ENCODE measurements around the gene ATP11A. TPM values are rescaled to one million over a fixed set of nuclear protein-coding genes. Genes with fewer than 3 reads are reported as not detected.
A peak's percentile ranks its signal among the peaks of the same experiment; 100 is the strongest.

Gene ATP11A
- total and polyA plus RNA-seq, 8 donors: 271 to 502 (median 458) TPM

- H3K36me3 ChIP-seq: peaks cover 0 to 48% of the 10 kb centered on the region in 2 donors
- ATAC-seq (peak; percentile 76), DNase-seq (peak; percentile 78 to 93 (median 84))
- intact Hi-C loops (cut with DNase I): no loop called here
- peaks cover 0 to 9% of the 10 kb centered on the region in 2 donors for H3K4me1 ChIP-seq
- H3K9me3 ChIP-seq: no peaks in the 10 kb centered on the region
- no peak for TF ChIP-seq CTCF (IDR thresholded peaks at IDR 0.05)
- H3K27ac ChIP-seq: no peak overlapping the region
- H3K27me3 ChIP-seq: no peaks in the 10 kb centered on the region
- no peak overlapping the region for H3K4me3 ChIP-seq
Observed at GRCh38 chr13:112885782-112886268, 196.0 kb downstream of the ATP11A start.

GRCh38 chr13:112887151-112887550 lies 197.3 kb downstream of the ATP11A start:
- peaks cover 0 to 9% of the 10 kb centered on the region in 2 donors for H3K4me1 ChIP-seq

GRCh38 chr13:112887557-112887991 lies 197.7 kb downstream of the ATP11A start:
- no peak for ATAC-seq
- H3K36me3 ChIP-seq: peaks cover 0 to 30% of the 10 kb centered on the region in 2 donors
- H3K9me3 ChIP-seq: no peaks in the 10 kb centered on the region
- peaks cover 0 to 12% of the 10 kb centered on the region in 2 donors for H3K4me1 ChIP-seq
- TF ChIP-seq CTCF (IDR thresholded peaks at IDR 0.05): no peak
- H3K27ac ChIP-seq: no peak overlapping the region
- intact Hi-C loops (cut with DNase I): no loop called here
- H3K4me3 ChIP-seq: no peak overlapping the region
- H3K27me3 ChIP-seq: peaks cover 0 to 10% of the 10 kb centered on the region in 2 donors
- peak in 1 of 4 donors; percentile 64 for DNase-seq

More at GRCh38 chr13:112887151-112887550, 197.3 kb downstream of the ATP11A start:
- TF ChIP-seq CTCF (IDR thresholded peaks at IDR 0.05): no peak
- DNase-seq (peak in 1 of 4 donors; percentile 35), ATAC-seq (no peak)
- Histone ChIP-seq H3K4me3 (no peak overlapping the region), H3K27me3 (peaks cover 0 to 5% of the 10 kb centered on the region in 2 donors), H3K36me3 (peaks cover 0 to 34% of the 10 kb centered on the region in 2 donors), H3K9me3 (no peaks in the 10 kb centered on the region), H3K27ac (no peak overlapping the region)
- intact Hi-C loops (cut with DNase I): no loop called here

GRCh38 chr13:112888238-112889111 lies 198.6 kb downstream of the ATP11A start:
- DNase-seq: peak in 2 of 4 donors; percentile 24 to 67

More at GRCh38 chr13:112888238-112889111, 198.6 kb downstream of the ATP11A start:
- Histone ChIP-seq H3K36me3 (peaks cover 0 to 21% of the 10 kb centered on the region in 2 donors), H3K9me3 (no peaks in the 10 kb centered on the region), H3K27ac (no peak overlapping the region), H3K4me3 (no peak overlapping the region), H3K27me3 (peaks cover 0 to 19% of the 10 kb centered on the region in 2 donors), H3K4me1 (peaks cover 2 to 21% of the 10 kb centered on the region in 2 donors)
- no peak for ATAC-seq
- no peak for TF ChIP-seq CTCF (IDR thresholded peaks at IDR 0.05)
- intact Hi-C loops (cut with DNase I): no loop called here

Measured in left lung (tissue), 10 donors.